OCI-M2 (cell line): Measurements from ENCODE around the gene PKDREJ.
"Not testable (repeated sequence)": the region's sequence is repeated elsewhere in the genome, so short reads cannot be mapped to it uniquely, and the experiment has no call there.

ENCODE experiments used
- DNase-seq: peaks from one replicate; lab custom pipeline; 2025; ENCODE audit not compliant: unreplicated experiment; lab: John Stamatoyannopoulos, UW

Gene PKDREJ, protein sequence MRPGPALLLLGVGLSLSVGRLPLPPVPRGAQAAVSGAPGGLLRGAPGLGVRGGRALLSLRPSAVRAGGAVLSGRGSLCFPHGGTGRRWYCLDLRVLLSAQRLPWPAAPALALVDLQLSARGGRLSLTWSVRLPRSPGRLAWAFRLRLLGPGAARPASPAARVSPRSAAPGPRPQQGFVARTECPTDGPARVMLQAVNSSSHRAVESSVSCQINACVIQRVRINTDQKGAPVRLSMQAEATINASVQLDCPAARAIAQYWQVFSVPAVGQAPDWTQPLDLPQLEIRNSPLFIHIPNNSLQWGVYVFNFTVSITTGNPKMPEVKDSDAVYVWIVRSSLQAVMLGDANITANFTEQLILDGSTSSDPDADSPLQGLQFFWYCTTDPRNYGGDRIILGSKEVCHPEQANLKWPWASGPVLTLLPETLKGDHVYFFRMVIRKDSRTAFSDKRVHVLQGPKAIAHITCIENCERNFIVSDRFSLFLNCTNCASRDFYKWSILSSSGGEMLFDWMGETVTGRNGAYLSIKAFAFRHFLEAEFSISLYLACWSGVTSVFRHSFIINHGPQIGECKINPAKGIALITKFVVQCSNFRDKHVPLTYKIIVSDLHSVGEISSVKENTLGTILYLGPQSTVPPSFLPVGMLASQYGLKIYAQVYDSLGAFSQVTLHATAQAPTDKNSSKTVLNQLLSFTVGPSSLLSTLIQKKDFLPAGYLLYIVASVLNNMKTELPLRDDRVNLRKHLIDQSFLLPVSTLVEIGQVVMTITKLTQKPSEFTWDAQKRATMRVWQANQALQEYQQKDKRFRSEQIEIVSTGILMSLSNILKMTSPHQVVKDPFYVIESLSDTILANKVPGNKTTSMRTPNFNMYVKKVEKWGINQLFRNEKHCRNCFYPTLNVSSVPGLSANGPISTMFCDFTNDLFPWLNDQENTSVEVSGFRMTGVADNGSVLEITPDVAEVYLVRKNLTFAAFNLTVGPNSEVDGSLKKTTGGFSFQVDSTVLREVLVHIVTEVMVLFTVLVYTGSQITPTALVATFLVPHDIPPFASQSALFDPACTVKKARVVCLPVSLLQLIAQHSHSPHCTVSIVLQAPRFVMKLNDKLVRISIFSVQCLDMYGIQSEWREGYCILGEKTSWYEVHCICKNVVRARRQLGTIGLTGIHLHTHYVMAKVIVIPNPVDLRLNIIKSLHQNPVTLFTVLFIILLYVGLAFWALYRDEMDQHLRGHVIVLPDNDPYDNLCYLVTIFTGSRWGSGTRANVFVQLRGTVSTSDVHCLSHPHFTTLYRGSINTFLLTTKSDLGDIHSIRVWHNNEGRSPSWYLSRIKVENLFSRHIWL (N-terminal part only)

DNA sequence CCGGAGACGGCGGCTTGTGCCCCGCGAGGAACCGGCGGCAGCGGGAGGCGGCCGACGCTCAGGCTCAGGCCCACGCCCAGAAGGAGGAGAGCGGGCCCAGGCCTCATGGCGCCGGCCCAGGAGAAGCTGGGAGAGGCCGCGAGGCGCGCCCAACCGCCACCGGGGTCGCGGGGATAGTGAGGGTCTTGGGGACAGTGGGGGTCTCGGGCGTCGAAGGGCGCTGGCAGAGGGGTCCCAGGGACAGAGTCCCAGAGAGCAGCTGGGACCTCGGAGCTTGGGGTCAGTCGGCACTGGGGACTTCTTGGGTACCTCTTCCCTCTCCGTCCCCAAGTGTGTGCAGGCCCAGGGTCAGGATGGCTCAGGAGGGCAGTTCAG, at the start of gene PKDREJ:
Gene PKDREJ (minus strand): TSS at position 128 of the 375 bp plus-strand sequence. CDS start 21 bp downstream, at position 107.
- DNase-seq, result no peak

DNA sequence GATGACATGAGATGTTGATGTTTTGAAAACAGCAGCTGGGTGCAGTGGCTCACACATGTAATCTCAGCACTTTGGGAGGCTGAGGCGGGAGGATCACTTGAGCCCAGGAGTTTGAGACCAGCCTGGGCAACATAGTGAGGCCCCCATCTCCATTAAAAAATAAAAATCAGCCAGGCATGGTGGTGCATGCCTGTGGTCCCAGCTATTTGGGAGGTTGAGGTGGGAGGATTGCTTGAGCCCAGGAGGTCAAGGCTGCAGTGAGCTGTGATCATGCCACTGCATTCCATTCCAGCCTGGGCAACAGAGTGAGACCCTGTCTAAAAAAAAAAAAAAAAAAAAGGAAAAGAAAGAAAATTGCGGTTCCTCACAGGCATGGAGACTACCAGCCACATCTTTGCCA, 49.7 kb upstream of the PKDREJ start:
- not testable (repeated sequence) for DNase-seq

DNA sequence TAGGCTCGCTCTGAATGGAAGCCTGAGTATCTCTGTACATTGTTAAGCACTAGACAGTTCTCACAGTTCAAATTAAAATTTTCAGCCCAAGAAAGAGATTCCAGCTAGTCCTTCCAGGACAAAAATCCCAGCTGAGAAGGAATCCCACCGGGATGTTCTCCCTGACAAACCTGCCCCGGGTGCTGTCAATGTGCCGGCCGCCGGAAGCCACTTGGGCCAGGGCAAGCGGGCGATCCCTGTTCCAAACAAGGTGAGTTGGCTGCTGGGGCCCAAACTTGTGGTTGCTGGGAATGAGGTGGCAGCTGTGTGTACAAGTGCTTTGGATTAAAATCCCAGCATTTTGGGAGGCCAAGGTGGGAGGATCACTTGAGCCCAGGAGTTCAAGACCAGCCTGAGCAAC, 48.9 kb upstream of the PKDREJ start:
- no peak for DNase-seq

DNA sequence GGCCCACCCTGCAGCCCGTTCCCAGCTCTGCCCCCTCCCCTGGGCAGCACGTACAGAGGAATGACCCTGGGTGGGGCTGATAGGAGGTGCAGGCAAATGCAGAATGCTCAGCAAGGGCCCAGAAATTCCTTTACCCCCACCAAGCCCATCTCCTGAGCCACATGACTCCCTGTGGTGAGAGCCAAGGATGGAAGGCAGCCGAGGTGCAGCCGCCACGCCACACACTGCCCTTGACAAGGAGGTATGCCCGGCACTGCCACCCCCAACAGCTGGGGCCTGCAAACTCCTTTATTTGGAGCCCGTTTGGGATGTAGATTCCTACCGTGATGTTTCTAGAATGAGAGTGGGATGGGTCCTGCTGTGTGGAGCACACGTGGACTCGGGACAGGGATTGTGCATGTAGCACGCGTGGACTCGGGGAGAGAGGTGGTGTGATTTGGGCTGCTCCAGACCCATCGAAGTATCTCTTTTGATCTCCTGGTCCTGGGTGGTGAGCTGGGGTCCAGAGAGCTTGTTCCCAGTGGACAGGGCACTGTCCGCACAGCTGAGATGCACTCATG, 46.5 kb upstream of the PKDREJ start:
- no peak for DNase-seq

DNA sequence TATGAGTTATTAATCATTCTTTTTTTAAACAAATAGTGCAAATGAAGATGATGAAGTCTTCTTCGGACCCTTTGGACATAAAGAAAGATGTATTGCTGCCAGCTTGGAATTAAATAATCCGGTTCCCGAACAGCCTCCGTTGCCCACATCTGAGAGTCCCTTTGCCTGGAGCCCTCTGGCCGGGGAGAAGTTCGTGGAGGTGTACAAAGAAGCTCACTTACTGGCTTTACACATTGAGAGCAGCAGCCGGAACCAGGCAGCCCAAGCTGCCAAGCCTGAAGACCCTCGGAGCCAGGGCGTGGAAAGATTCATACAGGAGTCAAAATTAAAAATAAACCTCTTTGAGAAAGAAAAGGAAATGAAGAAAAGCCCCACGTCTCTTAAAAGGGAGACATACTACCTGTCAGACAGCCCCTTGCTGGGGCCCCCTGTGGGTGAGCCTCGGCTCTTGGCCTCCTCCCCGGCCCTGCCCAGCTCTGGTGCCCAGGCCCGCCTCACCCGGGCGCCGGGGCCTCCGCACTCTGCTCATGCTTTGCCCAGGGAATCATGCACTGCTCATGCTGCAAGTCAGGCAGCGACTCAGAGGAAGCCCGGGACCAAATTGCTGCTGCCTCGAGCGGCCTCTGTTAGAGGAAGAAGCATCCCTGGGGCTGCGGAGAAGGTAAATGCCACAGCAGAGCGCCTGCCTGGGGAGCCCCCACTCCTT, 45.3 kb upstream of the PKDREJ start:
- DNase-seq, result no peak

DNA sequence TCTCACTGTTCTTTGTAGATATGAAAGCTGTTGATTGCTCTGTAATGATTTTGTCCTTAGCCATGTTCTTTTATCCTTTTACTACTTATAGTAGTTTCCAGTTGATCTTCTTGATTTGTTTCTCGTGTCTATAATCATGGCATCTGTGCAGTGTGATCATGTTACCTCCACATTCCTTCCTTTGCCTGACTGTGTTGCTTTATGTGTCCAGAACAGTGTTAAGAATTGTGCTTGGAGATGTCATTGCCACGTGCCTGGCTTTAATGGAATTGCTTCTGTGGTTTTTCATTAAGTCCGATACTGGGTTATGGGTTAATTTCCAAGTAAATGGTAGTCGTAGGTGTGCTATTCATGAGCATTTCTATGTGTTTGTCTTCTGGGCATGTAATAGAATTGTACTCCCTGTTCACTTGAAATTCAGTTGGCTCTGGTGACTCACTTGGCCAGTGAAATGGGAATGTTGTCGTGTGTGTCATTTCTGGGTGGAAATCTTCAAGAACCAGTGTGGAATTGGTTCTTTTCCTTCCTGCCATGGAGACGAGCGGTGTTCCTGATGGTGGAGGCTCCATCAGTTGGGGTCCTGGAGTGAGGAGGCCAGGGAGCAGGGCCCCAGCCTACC, 40.3 kb upstream of the PKDREJ start:
- no peak for DNase-seq

DNA sequence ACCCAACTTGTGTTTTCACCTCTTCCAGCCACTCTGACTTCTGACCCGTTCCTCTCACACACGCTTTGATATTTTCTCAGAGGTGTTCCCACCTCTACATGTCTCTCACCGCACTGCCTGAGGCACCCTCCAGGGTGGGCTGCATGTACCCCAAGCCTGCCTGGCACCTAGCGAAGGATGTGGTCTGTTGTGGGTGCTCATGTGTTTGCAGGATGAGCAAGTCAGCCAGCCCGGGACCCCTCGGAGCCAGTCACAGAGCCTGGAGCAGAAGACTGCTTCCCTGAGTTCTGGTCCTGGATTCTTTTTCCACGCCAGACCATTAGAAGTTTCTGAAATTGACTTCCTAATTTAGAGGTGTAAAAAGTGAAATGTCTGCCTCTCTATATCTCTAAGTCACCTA, 37.3 kb upstream of the PKDREJ start:
- no peak for DNase-seq

DNA sequence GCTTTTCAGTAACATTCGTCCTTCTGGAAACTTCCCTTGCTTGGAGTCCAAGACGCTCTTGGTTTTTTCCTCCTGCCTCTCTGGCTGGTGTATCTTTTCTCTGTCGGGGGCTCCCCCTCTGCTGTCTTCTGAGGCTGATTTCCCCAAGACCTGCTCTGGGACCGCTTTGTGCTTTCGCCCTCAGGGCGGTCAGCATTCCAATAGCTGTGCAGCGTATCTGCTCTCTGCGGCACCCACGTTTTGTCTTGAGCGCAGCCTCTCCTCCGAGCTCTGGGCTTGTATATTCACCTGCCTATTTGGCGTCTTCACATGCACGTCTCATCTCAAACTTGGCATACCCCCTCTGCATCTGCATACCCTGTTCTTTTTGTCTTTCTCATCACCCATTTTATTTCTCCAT, 36.0 kb upstream of the PKDREJ start:
- no peak for DNase-seq

DNA sequence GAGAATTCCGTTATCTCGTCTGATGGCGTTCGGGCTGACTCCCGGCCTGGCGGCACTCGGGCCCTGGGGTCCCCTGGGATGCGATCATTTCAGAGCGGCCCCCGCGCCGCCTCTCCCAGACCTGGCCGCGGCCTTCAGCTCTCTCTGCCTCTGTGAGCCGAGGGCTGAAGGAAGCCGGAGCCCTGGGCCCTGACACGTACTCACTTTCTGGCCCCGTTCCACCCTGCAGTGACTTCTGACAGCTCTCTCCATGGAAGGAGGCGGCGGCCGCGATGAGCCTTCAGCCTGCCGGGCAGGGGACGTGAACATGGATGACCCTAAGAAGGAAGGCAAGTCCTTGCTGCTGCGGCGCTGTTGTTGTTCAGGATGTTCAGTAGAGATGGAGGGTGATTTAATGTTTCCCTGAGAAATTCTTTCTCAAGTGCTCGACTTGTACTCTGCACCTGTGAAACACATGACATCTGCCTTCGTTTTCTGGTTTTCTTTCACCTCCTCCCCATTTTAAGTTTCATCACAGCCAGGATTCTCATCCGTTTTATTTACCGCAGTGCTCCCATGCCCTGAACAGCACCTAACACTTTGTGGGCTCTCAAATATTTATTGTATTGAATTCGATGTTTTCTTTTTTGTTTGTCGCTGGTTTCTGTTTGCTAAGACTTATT, 34.1 kb upstream of the PKDREJ start:
- no peak for DNase-seq

DNA sequence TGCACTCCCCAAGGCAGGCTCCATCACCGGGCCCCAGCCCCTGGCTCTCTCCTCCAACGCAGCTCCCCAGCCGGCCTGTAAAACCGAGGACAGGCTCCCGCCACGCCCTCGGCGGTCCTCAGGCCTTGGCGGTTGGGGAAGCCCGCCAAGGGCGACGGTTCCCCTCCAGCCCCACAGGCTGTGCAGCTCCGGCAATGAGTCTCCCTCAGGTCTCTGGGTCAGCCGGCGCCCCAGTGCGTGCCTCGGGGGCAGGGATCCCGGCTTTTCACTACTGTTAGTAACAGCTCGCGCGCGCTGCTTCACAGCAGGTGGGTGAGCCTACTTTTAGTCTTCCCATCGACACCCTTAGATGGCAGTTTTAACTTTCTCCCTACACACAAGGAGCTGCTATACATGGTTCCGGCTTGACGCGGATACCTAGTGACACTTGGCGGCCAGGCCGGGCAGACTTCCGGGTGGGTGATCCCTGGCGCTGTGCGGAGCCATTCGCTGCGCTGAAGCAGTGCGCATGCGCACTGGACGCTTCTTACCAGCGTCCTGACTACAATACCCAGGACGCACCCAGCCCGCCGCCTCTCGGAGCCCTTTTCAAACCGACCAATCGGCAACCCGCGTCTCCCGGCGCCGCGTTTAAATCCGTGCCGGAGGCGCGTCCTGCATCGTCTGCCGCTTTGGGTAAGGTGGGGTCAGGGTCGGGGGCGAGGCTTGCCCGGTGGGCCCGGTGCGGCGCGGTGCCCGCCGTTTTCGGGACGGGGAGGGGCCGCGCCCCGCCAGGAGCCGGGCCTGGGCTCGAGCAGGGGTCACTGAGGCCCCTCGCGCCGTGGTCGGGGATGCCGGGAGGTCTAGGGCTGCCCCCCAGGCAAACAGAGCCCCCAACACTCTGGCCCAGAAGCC, 33.4 kb upstream of the PKDREJ start, which contains the start of gene GTSE1:
Gene GTSE1 (plus strand): TSS at position 614 of the 894 bp plus-strand sequence. CDS start 531 bp downstream, outside the sequence.
- peak; percentile 81 for DNase-seq

DNA sequence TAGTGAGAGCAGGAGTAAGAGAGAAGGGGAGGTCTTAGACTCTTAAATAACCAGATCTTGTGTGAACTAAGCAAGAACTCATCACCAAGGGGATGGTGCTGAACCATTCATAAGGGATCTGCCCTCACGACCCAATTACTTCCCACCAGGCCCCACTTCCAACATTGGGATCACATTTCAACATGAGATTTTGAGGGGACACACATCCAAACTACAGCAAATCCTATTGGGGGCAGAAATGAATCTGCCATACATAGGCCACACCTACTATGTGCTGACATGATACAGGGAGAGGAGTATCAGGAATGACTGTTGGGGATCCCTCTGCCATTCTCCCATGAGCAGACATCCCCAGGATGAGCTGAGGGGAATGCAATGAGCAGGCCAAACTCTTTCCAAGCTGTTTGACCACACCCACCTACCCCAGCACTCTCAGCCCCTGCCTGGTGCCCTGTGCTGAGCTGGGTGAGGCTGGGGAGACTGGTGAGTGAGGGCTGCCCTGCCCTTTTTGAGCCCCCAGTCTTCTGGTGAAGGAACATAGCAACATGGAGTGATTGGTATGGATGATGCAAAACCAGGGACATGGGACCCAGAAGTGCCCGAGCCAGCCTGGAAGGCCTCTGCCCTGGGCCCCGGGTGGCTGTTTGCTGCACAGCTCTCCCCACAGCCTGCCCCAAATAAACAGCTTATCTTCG, 32.3 kb upstream of the PKDREJ start:
- no peak for DNase-seq

DNA sequence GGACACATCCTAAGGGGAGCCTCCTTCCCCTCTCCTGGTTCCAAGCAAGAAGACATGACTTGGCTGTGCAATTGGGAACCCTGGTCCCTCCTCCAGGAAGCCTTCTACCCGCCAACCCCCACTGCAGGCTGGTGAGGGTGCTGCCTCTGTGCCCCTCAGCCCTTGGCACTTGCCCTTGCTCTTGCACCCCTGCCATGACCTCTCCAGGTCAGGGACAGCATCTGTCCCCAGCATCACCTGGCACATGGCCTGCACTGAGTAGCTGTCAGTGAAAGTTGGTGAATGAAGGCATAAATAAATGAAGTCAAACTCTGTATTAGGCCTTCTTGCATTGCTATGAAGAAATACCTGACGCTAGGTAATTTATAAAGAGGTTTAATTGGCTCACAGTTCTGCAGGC, 31.6 kb upstream of the PKDREJ start:
- no peak for DNase-seq

DNA sequence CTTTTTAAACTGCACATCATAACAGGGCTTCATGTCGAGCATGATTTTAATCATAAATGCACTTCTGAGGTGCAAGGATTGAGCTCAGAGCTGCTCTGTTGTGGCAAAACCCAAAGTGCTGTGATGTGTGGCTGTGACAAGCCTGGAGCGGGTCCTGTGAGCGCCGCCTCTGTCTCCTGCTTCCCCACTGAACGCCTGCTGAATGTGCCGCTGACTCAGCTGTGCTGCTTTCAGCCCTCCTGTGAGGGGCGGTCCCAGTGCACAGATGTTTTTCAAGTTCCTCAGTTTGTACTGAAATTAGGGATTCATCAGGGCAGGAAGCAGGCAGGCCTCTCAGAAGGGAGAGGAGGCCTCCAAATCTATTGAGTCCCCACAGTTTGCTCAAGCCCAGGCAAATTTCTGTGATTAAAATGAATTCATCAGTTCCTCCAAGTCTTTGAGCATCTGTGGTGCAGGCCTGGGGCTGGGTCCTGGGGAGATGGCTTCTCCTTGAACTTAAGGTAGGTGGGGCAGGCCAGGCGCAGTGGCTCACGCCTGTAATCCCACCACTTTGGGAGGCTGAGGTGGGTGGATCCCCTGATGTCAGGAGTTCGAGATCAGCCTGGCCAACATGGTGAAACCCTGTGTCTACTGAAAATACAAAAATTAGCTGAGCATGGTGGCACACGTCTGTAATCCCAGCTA, 30.6 kb upstream of the PKDREJ start:
- no peak for DNase-seq

DNA sequence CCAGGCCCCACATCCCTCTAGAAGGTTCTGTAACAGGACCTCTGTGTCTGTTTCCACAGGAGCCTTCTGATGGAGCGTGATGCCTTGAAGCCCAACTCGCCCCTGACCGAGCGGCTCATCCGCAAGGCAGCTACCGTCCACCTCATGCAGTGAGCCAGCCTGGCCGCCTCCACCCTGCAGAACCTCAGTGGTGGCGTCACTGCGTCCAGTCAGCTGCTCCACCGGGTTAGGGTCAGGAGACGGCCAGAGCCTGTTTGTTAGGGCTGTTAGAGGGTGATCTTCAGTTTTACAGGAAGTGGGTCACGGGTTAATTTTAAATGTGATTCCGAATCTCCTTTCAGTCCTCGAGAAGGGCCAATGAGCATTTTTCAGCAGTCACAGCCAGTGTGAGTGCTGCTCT, 29.6 kb upstream of the PKDREJ start:
- no peak for DNase-seq

DNA sequence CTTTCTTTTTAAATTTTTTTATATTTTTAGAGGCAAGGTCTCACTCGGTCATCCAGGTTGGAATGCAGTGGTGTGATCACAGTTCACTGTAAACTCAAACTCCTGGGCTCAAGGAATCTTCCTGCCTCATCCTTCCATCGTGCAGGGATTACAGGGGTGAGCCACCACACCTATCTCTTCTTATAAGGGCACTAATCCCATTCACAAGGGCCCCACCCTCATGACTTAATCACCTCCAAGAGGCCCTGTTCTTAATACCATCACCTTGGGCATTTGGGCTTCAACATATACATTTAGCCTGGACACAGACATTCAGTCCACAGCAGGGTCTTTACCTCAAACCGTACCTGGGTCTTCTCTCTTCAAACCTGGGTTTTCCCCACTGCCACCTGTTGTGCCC, 29.0 kb upstream of the PKDREJ start:
- DNase-seq, result no peak

DNA sequence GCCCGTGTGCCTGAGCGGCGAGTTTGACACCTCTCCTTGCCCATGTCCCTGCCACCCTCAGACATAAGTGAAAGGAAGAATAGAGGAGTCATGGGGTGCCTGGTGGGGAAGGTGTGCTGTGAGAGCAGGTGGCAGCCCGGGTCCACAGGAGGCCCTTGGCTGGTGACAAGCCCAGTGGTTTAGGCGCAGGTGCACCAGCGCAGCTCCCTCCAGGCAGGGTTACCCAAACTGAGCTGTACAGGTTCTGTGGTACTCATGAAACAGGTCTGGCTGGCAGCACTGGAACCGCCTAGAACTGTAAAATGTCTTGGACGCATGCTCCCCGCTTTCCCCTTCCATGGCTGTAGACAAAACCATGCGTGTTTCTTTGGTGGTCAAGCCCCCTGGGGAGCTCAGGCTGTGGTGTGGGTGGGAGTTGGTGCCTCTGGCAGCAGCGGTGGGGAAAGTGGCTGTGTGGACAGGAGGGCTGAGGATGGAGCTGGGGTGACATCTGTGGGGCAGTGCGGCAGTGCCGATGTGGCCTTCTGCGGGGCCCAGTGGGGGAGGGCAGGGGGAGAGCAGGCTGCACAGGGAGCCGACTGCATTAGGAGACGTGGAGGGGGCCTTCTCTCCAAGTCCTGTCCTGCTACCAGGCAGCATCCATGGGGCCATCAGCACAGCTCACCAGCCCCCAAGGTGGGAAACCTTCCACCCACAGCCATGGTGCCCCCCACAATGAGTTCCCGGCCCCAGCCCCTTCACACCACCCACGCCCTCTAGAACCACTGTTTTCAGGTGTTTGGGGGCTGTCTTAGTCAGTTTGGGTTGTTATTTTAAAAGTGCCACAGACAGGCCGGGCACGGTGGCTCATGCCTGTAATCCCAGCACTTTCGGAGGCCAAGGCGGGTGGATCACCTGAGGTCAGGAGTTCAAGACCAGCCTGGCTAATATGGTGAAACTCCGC, 28.0 kb upstream of the PKDREJ start:
- no peak for DNase-seq
